GM12874 (cell line): Measurements from ENCODE around the gene STK33.

Experiments
- TF ChIP-seq, protein P1 (sequence below): IDR thresholded peaks from 2 replicates; pipeline ENCODE4 v1.5.1; 2011; ENCODE audit warnings: low read depth, mild to moderate bottlenecking, control low read depth, low read length, moderate library complexity; ENCODE audit not compliant: insufficient read depth

STK33 gene

DNA sequence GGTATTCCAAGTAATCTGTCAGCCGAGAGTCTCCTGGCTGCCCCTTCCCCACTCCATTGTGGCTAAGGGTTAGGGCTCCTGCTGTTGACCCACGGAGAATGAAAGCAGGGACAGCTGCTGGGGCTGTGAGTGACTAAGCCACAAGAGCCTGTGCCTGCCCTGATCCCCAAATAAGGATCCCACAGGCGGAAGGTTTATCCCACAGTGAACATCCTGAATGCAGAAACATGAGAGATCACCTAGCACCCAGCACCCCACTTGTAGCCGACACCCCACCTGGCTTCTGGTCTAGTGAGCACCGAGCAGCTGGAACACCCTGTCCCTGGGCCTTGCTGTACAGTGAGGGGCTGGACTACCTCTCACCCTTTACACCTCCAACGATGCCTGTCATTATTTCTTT lies 212.7 kb downstream of the STK33 start:
- TF ChIP-seq, protein P1, sequence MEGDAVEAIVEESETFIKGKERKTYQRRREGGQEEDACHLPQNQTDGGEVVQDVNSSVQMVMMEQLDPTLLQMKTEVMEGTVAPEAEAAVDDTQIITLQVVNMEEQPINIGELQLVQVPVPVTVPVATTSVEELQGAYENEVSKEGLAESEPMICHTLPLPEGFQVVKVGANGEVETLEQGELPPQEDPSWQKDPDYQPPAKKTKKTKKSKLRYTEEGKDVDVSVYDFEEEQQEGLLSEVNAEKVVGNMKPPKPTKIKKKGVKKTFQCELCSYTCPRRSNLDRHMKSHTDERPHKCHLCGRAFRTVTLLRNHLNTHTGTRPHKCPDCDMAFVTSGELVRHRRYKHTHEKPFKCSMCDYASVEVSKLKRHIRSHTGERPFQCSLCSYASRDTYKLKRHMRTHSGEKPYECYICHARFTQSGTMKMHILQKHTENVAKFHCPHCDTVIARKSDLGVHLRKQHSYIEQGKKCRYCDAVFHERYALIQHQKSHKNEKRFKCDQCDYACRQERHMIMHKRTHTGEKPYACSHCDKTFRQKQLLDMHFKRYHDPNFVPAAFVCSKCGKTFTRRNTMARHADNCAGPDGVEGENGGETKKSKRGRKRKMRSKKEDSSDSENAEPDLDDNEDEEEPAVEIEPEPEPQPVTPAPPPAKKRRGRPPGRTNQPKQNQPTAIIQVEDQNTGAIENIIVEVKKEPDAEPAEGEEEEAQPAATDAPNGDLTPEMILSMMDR = no peak

DNA sequence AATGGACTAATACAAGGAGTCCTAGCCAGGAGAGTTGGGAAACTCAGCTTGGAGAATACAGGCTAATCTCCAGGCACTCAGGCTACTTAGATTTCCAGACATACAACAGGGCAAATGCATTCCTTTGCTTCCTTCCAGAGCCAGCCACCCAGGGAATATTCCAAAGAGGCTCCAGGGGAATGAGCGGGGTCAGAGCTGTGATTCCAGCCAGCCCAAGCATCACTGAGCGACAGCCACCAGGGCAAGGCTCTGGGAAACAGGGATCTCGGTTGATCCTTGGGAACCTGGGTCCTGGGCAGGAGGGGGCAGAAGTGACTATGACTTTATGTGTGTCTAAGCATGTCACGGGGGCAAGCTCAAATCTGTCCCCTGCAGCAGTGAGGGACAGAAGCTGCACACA lies 218.1 kb downstream of the STK33 start:
- TF ChIP-seq, protein P1 = no peak

DNA sequence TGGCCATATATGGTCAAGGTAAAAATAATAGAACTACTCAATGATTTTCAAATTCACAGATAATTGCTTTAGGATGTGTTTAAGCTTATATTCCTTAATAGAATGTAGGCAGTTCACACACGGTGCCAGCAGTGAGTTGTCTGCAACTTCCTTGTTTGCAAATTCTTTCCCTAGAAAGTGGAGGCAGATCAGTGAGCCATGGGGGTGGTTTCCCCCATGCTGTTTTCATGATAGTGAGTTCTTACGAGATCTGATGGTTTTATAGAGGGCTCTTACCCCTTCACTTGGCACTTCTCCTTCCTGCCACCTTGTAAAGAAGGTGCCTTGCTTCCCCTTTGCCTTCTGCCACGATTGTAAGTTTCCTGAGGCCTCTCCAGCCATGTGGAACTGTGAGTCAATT lies 218.6 kb downstream of the STK33 start:
- TF ChIP-seq, protein P1 = no peak

DNA sequence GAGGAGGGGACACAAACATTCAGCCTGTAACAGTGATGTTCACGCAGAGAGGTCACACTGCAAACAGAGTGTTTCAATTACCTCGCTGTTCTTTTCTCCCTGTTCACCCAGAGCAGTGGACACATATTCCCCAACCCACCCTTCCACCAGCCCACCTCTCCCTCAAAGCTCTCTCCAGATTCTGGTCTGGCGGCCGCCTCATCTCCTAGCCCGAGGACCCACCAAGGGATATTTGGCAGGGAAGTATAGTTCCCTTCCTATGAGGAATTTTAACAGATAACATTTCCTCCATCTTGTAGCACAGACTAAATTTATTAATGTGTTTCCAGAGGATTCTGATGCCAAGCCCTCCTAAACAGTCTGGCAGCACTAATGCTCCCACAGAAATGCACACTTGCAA lies 219.3 kb downstream of the STK33 start:
- TF ChIP-seq, protein P1 = no peak

DNA sequence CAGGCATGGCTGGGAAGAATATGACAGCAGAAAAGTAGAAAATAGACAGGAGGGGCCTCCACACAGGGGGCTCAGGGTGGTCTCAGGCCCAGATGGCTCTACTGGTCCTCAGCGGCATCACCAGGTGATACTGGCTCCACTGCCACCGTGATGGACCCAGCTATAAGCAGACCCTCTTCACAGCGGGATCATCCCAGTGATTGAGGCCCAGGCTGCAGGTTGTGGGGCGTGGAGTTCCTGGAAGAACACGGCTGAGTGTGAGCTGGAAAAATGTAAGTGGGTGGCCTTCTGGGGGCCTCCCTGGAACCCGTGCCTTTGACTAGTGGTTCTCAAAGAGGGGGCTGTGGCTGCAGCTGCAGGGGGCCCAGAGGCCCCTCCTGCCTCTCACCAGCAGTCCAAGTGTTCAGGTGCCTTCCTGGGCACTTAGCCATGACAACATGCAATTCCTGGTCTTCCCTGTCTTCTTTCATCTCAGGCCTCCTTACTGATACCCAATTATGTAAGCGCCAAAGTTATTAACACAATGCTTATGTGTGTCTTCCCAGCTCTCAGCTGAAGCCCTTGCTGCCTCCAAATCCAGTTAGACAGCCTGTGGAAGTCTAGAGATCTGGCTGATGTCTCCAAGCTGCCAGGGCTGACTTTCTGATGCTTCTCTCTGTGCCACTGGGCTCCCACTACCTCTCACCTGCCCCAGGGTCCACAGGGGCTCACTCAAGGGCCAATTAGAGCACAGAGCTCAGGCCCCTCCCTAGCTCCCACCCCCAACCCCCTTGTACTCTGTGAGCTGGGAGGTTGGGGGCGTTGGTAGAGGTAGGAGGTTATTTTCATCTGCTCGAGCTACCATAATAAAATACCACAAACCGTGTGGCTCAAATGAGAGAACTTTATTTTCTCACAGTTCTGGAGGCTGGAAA lies 220.3 kb downstream of the STK33 start:
- TF ChIP-seq, protein P1 = no peak

DNA sequence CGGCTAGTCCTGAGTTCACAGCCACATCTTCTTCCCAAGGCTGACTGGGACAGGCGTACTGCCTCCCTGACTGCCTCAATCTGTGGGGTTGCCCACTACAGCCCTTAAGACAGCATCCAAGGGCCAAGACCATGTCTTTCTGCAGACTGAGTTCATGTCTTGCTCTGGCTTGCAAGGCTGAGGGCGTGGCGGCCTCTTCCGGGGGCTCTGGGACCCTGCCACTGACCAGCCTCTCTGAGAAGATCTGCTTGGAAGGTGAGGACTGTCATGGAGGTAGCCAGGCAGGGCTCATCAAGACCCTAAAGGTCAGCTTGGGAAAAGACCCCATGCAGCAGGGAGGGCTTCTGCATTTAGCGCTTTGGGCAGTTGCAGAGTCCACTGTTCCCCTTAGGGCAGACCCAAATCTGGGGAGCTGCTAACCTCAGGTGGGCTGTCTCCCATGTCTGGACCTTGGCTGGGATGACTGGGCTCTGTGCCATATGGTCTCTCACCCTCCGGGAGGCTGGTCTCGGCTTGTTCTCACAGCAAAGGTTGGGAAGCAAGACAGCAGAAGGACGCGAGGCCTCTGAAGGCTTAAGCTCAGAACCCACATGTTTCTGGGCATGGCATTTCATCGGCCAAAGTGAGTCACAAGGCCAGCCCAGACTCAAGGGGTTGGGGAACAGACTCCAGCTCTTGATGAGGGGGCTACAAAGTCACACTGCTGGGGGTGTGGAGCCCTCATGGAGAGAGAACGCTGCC lies 221.2 kb downstream of the STK33 start:
- TF ChIP-seq, protein P1 = no peak

DNA sequence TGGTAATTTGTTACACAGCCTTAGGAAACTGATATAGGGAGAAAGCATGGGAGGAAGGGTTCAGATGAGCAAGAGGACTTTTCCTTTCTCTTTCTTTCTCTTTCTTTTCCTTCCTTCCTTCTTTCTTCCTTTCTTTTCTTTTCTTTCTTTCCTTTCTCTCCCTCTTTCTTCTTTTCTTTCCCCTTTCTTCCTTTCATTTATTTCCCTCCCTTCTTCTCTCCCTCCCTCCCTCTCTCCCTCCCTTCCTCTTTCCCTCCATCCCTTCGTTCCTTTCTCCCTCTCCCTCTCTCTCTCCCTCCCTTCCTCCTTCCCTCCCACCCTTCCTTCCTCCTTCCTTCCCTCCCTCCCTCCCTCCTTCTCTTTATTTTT lies 222.5 kb downstream of the STK33 start:
- TF ChIP-seq, protein P1 = no peak
